Activated CD8-positive, alpha-beta T cell treated with anti-CD3 and anti-CD28 coated beads for 36 hours (primary cell): ENCODE measurements around the gene SMAD3. TPM values are rescaled to one million over a fixed set of nuclear protein-coding genes. Genes with fewer than 3 reads are reported as not detected.

ENCODE experiments used
- ATAC-seq: fragments of 200-7000 bp; cut with Tn5 transposase; one replicate; pipeline ENCODE4 v1.10.0; 2021; ENCODE audit warnings: mild to moderate bottlenecking, moderate library complexity
- CTCF ChIA-PET: fragments of 350-600 bp; sonication (Branson Sonifier 250); formaldehyde crosslinking; loops from one replicate; lab custom pipeline; 2021; ENCODE audit warnings: antibody characterized with exemption; lab: Charles Lee
- POLR2A ChIA-PET: fragments of 350-600 bp; sonication (Branson Sonifier 250); formaldehyde crosslinking; loops from one replicate; lab custom pipeline; 2021; ENCODE audit warnings: antibody characterized with exemption; lab: Charles Lee
- DNase-seq: peaks from one replicate; pipeline ENCODE4 v3.0.0-alpha.2; 2020
- H3K27ac Mint-ChIP-seq: one replicate; pipeline ENCODE4 v1.8.0; 2021; ENCODE audit warnings: mild to moderate bottlenecking, mixed read lengths
- H3K27me3 Mint-ChIP-seq: one replicate; pipeline ENCODE4 v1.8.0; 2021; ENCODE audit warnings: mixed read lengths
- H3K36me3 Mint-ChIP-seq: one replicate; pipeline ENCODE4 v1.8.0; 2021; ENCODE audit warnings: low read depth, mixed read lengths
- H3K4me1 Mint-ChIP-seq: one replicate; pipeline ENCODE4 v1.8.0; 2021; ENCODE audit warnings: low read depth, mixed read lengths
- H3K4me3 Mint-ChIP-seq: one replicate; pipeline ENCODE4 v1.8.0; 2021; ENCODE audit warnings: mild to moderate bottlenecking, moderate library complexity, mixed read lengths
- H3K9me3 Mint-ChIP-seq: one replicate; pipeline ENCODE4 v1.8.0; 2021; ENCODE audit warnings: mixed read lengths
- intact Hi-C: fragments of 100-400 bp; cut with micrococcal nuclease; formaldehyde crosslinking; loops from one replicate; pipeline ENCODE4 v1.10.0; 2022
- total RNA-seq, 2 experiments: library from RNA; stranded (reverse); gene quantifications; one replicate each; pipeline ENCODE4 v1.2.3, GENCODE V29; 2021
- TF ChIP-seq, protein P1 (sequence below): fragments of 200-600 bp; IDR thresholded peaks from one replicate; pipeline ENCODE4 v1.8.0; 2022; ENCODE audit warnings: antibody characterized with exemption, mild to moderate bottlenecking

The SMAD3 gene
- total RNA-seq, 2 experiments from 2014 or later = 22.3 to 24.7 TPM

DNA sequence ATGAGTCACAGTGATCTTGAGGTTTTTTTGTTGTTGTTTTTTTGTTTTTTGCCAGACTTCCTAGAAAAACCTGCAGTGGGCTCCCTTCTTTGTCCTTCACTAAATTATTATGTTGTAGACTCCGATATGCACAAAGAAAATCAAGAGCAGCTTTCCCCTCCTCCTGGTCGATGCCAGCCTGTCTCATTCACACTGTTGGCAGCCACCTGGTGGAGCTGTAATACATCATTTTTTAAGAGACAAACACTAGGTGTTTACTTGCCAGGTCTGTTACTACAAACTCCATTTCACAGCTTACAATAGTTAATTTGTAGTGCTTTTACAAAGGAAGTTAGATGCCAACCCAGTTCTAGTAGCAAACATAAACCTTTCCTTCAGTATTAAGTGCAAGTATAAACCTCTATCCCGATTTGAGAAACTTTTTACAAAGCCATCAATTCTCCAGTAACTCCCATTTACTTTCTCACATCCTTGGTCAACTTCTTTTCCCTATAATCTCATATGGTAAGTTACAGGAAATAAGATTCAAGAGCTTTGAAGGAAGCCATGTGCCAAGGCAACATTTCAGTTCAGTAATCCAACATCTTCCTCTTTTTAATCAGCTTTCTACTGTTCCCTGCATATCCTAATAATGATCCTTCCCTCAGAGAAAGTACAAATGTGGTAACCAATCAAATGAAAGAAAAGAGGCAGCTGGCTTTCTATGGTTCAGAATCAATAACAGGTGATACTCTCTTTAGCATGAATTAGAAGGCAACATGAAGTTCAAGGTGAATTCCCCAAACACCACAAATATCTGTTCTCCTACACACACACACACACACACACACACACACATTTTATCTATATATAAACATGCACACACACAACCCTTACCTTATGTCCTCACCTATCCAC lies 175.1 kb downstream of the SMAD3 start:
- TF ChIP-seq, protein P1, sequence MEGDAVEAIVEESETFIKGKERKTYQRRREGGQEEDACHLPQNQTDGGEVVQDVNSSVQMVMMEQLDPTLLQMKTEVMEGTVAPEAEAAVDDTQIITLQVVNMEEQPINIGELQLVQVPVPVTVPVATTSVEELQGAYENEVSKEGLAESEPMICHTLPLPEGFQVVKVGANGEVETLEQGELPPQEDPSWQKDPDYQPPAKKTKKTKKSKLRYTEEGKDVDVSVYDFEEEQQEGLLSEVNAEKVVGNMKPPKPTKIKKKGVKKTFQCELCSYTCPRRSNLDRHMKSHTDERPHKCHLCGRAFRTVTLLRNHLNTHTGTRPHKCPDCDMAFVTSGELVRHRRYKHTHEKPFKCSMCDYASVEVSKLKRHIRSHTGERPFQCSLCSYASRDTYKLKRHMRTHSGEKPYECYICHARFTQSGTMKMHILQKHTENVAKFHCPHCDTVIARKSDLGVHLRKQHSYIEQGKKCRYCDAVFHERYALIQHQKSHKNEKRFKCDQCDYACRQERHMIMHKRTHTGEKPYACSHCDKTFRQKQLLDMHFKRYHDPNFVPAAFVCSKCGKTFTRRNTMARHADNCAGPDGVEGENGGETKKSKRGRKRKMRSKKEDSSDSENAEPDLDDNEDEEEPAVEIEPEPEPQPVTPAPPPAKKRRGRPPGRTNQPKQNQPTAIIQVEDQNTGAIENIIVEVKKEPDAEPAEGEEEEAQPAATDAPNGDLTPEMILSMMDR = peak; percentile 52
- intact Hi-C loops = loop anchor here (2.0 kb wide), 1 partner anchor 66 kb away; no protein-coding TSS in a partner anchor
- H3K27me3 Mint-ChIP-seq = no peaks in the 10 kb centered on the region
- POLR2A ChIA-PET = interaction anchor here (0.7 to 2.3 kb wide), 7 partner anchors 9 to 1909 kb away, joined by 3 to 7 read pairs (median 4); no protein-coding TSS in a partner anchor
- H3K4me3 Mint-ChIP-seq = no peak overlapping the region
- H3K27ac Mint-ChIP-seq = peak overlapping the region; percentile 81
- peaks cover 53% of the 10 kb centered on the region for H3K4me1 Mint-ChIP-seq
- CTCF ChIA-PET = interaction anchor here (0.9 to 2.3 kb wide), 9 partner anchors 9 to 297 kb away, joined by 3 to 14 read pairs (median 6); no protein-coding TSS in a partner anchor
- no peaks in the 10 kb centered on the region for H3K9me3 Mint-ChIP-seq
- ATAC-seq = peak; percentile 38
- H3K36me3 Mint-ChIP-seq = peaks cover 10% of the 10 kb centered on the region
- peak; percentile 35 for DNase-seq

DNA sequence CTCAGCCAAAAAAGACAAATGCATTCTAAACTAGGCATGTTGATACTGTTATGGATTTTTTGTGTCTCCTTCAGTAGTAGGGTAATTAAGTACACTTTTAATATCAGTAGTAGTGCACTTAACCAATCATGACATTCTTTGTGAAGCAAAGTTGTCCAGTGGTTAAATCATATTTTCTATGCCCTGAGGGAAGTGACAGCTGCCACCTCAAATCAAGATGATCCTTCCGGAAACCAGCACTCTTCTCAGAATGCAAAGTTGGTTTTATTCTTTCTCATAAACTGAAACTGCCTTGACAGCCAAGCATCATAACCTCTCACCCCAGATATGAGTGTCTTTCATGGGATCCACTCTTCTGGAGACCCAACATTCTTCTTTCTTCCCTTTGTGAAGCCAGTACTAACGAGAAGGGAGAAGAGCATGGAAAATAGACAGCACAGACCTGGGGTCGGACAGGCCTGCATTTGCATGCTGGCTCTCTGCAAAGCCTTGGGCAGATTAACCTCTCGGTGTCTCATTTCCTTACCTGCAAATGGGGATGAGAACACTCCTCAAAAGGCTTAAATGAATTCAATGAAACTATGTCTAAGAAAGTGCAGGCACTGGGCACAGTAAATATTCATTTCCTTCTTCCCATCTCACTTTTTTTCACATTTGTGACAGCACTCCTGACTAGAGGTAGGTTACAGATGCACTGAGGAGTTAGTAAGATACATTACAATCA lies 175.9 kb downstream of the SMAD3 start:
- DNase-seq = peak; percentile 50
- peak overlapping the region; percentile 81 for H3K27ac Mint-ChIP-seq
- ATAC-seq = peak; percentile 81
- H3K27me3 Mint-ChIP-seq = no peaks in the 10 kb centered on the region
- H3K9me3 Mint-ChIP-seq = no peaks in the 10 kb centered on the region
- TF ChIP-seq, protein P1 = no peak
- POLR2A ChIA-PET = interaction anchor here (1.0 to 1.4 kb wide), 4 partner anchors 8 to 156 kb away, joined by 3 to 5 read pairs (median 4); no protein-coding TSS in a partner anchor
- H3K36me3 Mint-ChIP-seq = peaks cover 17% of the 10 kb centered on the region
- H3K4me1 Mint-ChIP-seq = peaks cover 56% of the 10 kb centered on the region
- CTCF ChIA-PET = interaction anchor here (0.9 to 1.9 kb wide), 4 partner anchors 8 to 297 kb away, joined by 3 to 14 read pairs (median 4); no protein-coding TSS in a partner anchor
- no peak overlapping the region for H3K4me3 Mint-ChIP-seq
- intact Hi-C loops = loop anchor here (2.0 kb wide), 1 partner anchor 66 kb away; no protein-coding TSS in a partner anchor

DNA sequence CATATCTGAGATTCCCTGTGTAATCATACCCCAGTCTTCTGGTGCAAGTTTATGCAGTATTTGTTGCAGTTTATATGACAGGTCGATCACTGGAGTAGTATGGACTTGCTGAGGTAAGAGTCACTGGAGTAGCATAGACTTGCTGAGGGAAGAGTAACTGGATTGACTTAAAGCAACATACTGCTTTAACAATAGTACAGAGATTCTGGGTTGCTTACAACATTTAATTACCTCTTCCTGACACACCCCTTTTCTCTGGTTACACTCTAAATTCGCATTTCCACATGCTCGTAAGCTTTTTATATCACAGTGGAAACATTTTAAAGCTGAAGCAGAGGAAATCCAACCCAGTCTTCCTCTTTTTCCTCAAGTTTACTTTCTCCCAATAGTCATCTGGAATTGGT lies 177.3 kb downstream of the SMAD3 start:
- Mint-ChIP-seq H3K27ac (no peak overlapping the region), H3K36me3 (peaks cover 31% of the 10 kb centered on the region), H3K9me3 (peaks cover 7% of the 10 kb centered on the region), H3K4me3 (no peak overlapping the region), H3K27me3 (no peaks in the 10 kb centered on the region), H3K4me1 (peaks cover 65% of the 10 kb centered on the region)
- ChIA-PET POLR2A (no interaction called here), CTCF (interaction anchor here (0.9 kb wide), 1 partner anchor 160 kb away, joined by 3 read pairs; no protein-coding TSS in a partner anchor)
- DNase-seq (no peak), ATAC-seq (peak; percentile 6)
- intact Hi-C loops = no loop called here
- TF ChIP-seq, protein P1 = no peak

Other genes with a start within 250 kb of the SMAD3 start
- 10 to 100 TPM; 42.6 to 51.2 TPM for gene AAGAB, start 189.1 kb downstream of the SMAD3 start, total RNA-seq
- 1 to 10 TPM; 1.2 to 1.7 TPM for gene IQCH, start 189.2 kb downstream of the SMAD3 start, total RNA-seq